Adrenal gland (tissue), 5 donors: Measurements from ENCODE around the gene UPK3BL1.
"Not testable (repeated sequence)": the region's sequence is repeated elsewhere in the genome, so short reads cannot be mapped to it uniquely, and the experiment has no call there.

Experiments
- POLR2A ChIP-seq, 2 donors: fragments of 450-650 bp; IDR thresholded peaks; one replicate each; pipeline ENCODE4 v1.6.1; 2017; ENCODE audit warnings: antibody characterized with exemption in 2 of 2, mild to moderate bottlenecking in 2 of 2, moderate library complexity in 1 of 2
- TF ChIP-seq, protein P1 (sequence below), 6 experiments: fragments of 450-650 bp in 4 of 6; fragments of 200-600 bp in 2 of 6; sonication (generic) in 1 of 6; IDR thresholded peaks; 1 replicate in 5 of 6; 2 replicates in 1 of 6; pipeline versions ENCODE4 v1.5.1 to v1.8.0; 2016 to 2021; ENCODE audit warnings: antibody characterized with exemption in 6 of 6, mild to moderate bottlenecking in 2 of 6, moderate library complexity in 1 of 6
- donor health status: DM: no; HTN: no; CAD: no.

DNA sequence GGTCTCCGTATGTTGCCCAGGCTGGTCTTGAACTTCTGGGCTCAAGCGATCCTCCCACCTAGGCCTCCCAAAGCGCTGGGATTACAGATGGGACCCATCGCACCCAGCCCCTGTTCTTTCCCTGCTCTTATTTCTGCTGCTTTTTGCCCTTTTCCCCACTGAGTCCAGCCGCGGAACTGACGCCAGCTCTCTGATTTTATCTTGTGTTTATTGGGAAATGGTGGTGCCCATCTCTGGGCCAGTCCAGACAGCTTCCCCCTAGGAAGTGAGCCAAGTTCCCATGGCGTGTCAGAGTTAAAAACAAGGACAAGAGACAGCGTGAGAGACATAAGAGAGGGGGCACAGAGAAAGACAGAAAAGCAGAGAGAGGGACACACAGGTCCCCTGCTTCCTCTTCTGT is 12.0 kb downstream of the UPK3BL1 start:
- TF ChIP-seq, protein P1, sequence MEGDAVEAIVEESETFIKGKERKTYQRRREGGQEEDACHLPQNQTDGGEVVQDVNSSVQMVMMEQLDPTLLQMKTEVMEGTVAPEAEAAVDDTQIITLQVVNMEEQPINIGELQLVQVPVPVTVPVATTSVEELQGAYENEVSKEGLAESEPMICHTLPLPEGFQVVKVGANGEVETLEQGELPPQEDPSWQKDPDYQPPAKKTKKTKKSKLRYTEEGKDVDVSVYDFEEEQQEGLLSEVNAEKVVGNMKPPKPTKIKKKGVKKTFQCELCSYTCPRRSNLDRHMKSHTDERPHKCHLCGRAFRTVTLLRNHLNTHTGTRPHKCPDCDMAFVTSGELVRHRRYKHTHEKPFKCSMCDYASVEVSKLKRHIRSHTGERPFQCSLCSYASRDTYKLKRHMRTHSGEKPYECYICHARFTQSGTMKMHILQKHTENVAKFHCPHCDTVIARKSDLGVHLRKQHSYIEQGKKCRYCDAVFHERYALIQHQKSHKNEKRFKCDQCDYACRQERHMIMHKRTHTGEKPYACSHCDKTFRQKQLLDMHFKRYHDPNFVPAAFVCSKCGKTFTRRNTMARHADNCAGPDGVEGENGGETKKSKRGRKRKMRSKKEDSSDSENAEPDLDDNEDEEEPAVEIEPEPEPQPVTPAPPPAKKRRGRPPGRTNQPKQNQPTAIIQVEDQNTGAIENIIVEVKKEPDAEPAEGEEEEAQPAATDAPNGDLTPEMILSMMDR (IDR thresholded peaks at IDR 0.05) = not testable (repeated sequence)
- TF ChIP-seq POLR2A (IDR thresholded peaks at IDR 0.05) = not testable (repeated sequence)
